HepG2 (cell line): ENCODE measurements around the gene TXNRD2. TPM values are rescaled to one million over a fixed set of nuclear protein-coding genes. Genes with fewer than 3 reads are reported as not detected.

Experiments used
- DDIT3 ChIP-seq: sonication (generic); formaldehyde crosslinking; IDR thresholded peaks from 2 replicates; pipeline ENCODE4 v1.4.0; 2020; ENCODE audit warnings: mild to moderate bottlenecking, missing genetic modification reagents
- FOSL1 ChIP-seq: sonication (generic); formaldehyde crosslinking; IDR thresholded peaks from 2 replicates; pipeline ENCODE4 v1.9.0; 2021; ENCODE audit warnings: missing genetic modification reagents, borderline replicate concordance
- HMGXB4 ChIP-seq, 2 experiments: sonication (generic) in 1 of 2; formaldehyde crosslinking in 1 of 2; IDR thresholded peaks; 2 replicates each; pipeline versions ENCODE4 v1.4.0 to v1.6.1; 2018 to 2020; ENCODE audit warnings: missing genetic modification reagents in 2 of 2, borderline replicate concordance in 1 of 2, low read depth in 1 of 2, mild to moderate bottlenecking in 1 of 2, missing biosample characterization in 1 of 2
- NR2F2 ChIP-seq: IDR thresholded peaks from 2 replicates; pipeline ENCODE4 v1.6.1; 2012; ENCODE audit warnings: low read depth, inconsistent platforms, borderline replicate concordance
- PAXIP1 ChIP-seq: sonication (generic); formaldehyde crosslinking; conservative IDR thresholded peaks from 2 replicates; pipeline ENCODE4 v1.4.0; 2020; ENCODE audit warnings: mild to moderate bottlenecking, missing genetic modification reagents, moderate library complexity
- PHF20 ChIP-seq: sonication (generic); formaldehyde crosslinking; IDR thresholded peaks from 2 replicates; pipeline ENCODE4 v1.5.0; 2020; ENCODE audit warnings: mild to moderate bottlenecking, missing genetic modification reagents
- PLRG1 ChIP-seq: fragments of 450-650 bp; conservative IDR thresholded peaks from 2 replicates; pipeline ENCODE4 v1.6.1; 2016
- SKIL ChIP-seq: sonication (generic); formaldehyde crosslinking; IDR thresholded peaks from 2 replicates; pipeline ENCODE4 v1.8.0; 2022; ENCODE audit warnings: missing genetic modification reagents, mild to moderate bottlenecking, moderate library complexity, borderline replicate concordance
- SP5 ChIP-seq: IDR thresholded peaks from 2 replicates; pipeline ENCODE4 v1.6.1; 2016; ENCODE audit warnings: low read depth, borderline replicate concordance
- STAT6 ChIP-seq: sonication (generic); formaldehyde crosslinking; IDR thresholded peaks from 2 replicates; pipeline ENCODE4 v1.4.0; 2020; ENCODE audit warnings: missing genetic modification reagents, mild to moderate bottlenecking, borderline replicate concordance
- ZMAT3 ChIP-seq: sonication (generic); formaldehyde crosslinking; conservative IDR thresholded peaks from 2 replicates; pipeline ENCODE4 v1.7.0; 2021; ENCODE audit warnings: missing genetic modification reagents
- ZNF143 ChIP-seq: sonication (generic); formaldehyde crosslinking; IDR thresholded peaks from 2 replicates; pipeline ENCODE4 v1.4.0; 2020; ENCODE audit warnings: missing genetic modification reagents
- ZNF205 ChIP-seq: IDR thresholded peaks from 2 replicates; pipeline ENCODE4 v1.6.1; 2018; ENCODE audit warnings: missing biosample characterization, missing genetic modification reagents
- ZNF468 ChIP-seq: sonication (generic); formaldehyde crosslinking; IDR thresholded peaks from 2 replicates; pipeline ENCODE4 v1.8.0; 2022; ENCODE audit warnings: mild to moderate bottlenecking, moderate library complexity, missing genetic modification reagents
- ZNF619 ChIP-seq: sonication (generic); formaldehyde crosslinking; IDR thresholded peaks from 2 replicates; pipeline ENCODE4 v1.4.0; 2020; ENCODE audit warnings: mild to moderate bottlenecking, missing genetic modification reagents
- ZNF891 ChIP-seq: sonication (generic); formaldehyde crosslinking; IDR thresholded peaks from 2 replicates; pipeline ENCODE4 v1.5.0; 2020; ENCODE audit warnings: mild to moderate bottlenecking, missing genetic modification reagents
- ZSCAN9 ChIP-seq: IDR thresholded peaks from 2 replicates; pipeline ENCODE4 v1.6.1; 2016; ENCODE audit warnings: borderline replicate concordance
- polyA plus RNA-seq, 8 experiments: library from polyadenylated mRNA; depleted of rRNA in 3 of 8; stranded (reverse) in 7 of 8; unstranded in 1 of 8; fragments of >200 nt; fragmentation: Illumina TruSeq in 4 of 8; extraction: Trizol in 4 of 8; gene quantifications; 2 replicates each; pipeline versions ENCODE4 v1.2.1 to v1.2.3, GENCODE V29; 2011 to 2016; ENCODE audit warnings: low read depth in 4 of 8, missing spikeins in 1 of 8, mixed read lengths in 1 of 8; ENCODE audit not compliant: insufficient read depth in 1 of 8
- total RNA-seq, 5 experiments: library from RNA; depleted of rRNA; stranded (reverse); fragments of >200 nt; fragmentation: Illumina TruSeq; extraction: Trizol; gene quantifications; 2 replicates each; pipeline ENCODE4 v1.2.3, GENCODE V29; 2016; ENCODE audit warnings: low read depth in 1 of 5

Gene TXNRD2
- total and polyA plus RNA-seq, 2 of the 13 experiments (the other 11 are each of a cell fraction or from before 2014, with no cell fraction given), result 17.5 to 18.6 TPM

- TF ChIP-seq HMGXB4 (CRISPR knock-in tag; IDR thresholded peaks at IDR 0.05; ENCODE audit: borderline replicate concordance in 1 of 2, low read depth in 1 of 2) (peak in 1 of 2 experiments; percentile 43; a peak in 1 of 4 replicates), ZNF205 (CRISPR knock-in tag) (0 out of 2 replicates have a peak, but pooled peaks have one; percentile 35), SP5 (CRISPR knock-in tag) (peak; percentile 97), PLRG1 (no peak), ZNF891 (CRISPR knock-in tag) (peak; percentile 54; the same call in 1 of the 2 replicates), PAXIP1 (CRISPR knock-in tag) (peak; percentile 98), SKIL (CRISPR knock-in tag) (0 out of 2 replicates have a peak, but pooled peaks have one; percentile 36), FOSL1 (CRISPR knock-in tag) (peak; percentile 79; the same call in 1 of the 2 replicates), ZSCAN9 (0 out of 2 replicates have a peak, but pooled peaks have one; percentile 30), NR2F2 (peak; percentile 44; the same call in 1 of the 2 replicates), PHF20 (CRISPR knock-in tag) (0 out of 2 replicates have a peak, but pooled peaks have one; percentile 33), STAT6 (CRISPR knock-in tag) (peak; percentile 76; the same call in 1 of the 2 replicates), ZMAT3 (CRISPR knock-in tag) (0 out of 2 replicates have a peak, but pooled peaks have one; percentile 36), ZNF619 (CRISPR knock-in tag) (peak; percentile 48; the same call in 1 of the 2 replicates), ZNF143 (peak; percentile 62), ZNF468 (CRISPR knock-in tag) (0 out of 2 replicates have a peak, but pooled peaks have one; percentile 47), DDIT3 (no peak)
Observed at GRCh38 chr22:19962909-19963806, 21.5 kb upstream of the TXNRD2 start (continued).
